ENCODE measurements around the gene STAC3.

The STAC3 gene

DNA sequence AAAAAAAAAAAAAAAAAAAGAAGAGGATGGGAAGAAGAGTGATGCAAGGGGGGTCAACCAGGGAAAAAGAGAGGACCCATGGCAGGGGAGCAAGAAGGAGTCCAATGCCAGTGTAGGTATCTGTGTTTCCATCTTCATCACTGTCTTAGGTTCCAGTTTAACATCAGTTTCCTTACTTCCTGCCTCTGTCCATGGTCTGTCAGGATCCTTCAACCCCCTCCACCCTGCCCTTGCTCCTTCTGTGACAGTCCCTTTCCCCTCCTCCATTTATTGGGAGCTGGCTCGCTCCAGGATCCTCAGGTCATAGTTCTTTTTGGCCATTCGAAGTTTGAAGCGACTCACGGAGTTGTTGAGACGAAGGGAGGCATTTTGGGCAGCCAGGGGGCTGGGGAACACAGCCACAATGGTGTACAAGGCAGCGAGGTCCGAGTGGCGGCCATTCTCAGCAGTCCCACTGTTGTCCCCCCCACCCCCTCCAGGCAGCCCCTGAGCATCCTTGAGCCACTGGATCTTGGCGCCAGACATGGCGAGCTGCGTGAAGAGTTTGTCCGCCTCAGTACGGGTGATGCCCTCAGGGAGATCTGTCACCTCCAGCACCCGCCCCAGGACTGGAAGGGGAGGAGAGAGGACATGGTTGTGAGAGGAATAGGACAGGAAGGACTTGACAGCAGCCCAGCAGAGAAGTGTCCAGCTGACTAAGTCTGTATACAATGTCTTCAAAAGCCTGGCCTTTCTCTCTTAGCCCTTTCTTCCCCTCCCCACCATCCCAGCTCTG is 3.7 kb upstream of the STAC3 start:
- DNase-seq, result no peak

GRCh38 chr12:57250541-57250940 is 446 bp downstream of the STAC3 start:
- no peak for DNase-seq

DNA sequence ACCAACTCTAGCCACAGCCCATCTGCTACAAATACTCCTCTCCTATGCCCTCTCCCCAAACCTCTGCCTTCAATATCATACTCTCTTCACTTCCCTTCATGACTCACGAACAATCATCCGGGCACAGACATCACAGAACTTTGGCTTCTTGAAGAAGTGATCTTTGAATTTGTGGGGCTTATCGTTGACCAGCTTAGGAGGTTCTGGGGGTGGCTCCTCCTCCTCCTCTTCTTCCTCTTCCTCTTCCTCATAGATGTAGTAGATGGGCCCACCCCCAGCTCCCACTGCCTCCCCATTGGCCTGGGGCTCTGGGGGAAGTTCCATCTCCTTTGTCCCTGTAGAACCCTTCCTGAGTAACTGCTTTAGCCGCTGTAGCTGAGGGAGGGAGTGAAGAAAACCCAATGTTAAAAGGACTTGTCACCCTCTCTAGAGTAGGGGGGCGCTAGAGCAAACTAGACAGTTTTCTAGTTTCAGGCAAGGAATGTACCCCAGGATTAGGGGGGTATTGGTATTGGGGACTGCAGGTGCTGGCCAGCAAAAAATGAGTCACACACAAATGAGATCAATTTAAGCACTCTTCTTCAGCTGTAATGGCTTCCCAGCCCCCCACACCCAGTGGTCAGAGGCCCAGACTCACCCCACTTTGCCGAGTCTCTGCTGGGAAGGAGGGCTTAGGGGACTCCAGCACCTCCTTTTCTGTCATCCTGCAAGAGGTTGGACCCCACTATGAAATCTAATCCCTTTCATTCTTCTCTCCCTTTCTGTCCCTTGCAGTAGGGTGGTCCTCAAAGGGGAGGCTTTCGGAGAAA is 1.8 kb downstream of the STAC3 start:
- DNase-seq, result no peak

DNA sequence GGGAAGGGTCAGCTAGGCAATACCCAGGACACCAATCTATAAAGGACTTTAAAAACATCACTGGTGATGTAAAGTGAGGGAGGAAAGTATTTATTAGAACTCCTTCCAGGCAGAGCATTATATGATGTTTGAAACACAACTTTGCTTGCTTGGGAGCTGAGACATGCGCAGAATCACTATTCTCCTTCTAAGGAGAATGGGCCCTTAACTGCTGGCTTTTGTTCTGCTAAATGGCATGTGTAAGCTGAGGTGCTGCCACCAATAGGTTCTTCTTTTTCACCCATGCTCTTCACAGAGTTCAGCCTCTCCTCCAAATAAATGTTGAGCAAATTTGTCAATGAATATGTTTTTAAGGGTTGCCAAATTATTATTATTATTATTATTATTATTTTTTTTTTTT is 3.9 kb downstream of the STAC3 start:
- DNase-seq, result no peak

- DNase-seq, result no peak
These were observed 6.7 kb downstream of the STAC3 start for GRCh38 chr12:57244312-57244696.

- peak; percentile 83 for DNase-seq
These were observed 7.3 kb downstream of the STAC3 start for GRCh38 chr12:57243521-57244311.

GRCh38 chr12:57242691-57243454 is 8.1 kb downstream of the STAC3 start:
- DNase-seq, result peak; percentile 87

DNA sequence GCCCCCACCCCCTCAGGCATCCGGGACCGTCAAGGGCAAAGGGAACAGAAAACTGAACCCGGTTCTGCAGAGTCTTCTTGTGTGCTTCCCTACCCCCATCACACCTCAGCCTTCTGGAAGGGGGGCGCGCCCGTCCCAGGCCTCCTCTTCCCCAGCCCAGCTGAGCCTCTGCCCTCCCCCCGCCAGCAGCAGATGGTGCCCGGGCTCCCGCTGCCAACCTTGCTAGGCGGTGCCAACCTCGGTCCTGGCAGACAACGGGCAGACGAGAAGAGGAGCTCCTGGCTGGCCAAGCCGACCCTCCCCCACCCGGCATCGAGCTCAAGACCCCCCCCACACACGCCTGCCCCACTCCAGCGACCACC is 8.7 kb downstream of the STAC3 start:
- no peak for DNase-seq

DNA sequence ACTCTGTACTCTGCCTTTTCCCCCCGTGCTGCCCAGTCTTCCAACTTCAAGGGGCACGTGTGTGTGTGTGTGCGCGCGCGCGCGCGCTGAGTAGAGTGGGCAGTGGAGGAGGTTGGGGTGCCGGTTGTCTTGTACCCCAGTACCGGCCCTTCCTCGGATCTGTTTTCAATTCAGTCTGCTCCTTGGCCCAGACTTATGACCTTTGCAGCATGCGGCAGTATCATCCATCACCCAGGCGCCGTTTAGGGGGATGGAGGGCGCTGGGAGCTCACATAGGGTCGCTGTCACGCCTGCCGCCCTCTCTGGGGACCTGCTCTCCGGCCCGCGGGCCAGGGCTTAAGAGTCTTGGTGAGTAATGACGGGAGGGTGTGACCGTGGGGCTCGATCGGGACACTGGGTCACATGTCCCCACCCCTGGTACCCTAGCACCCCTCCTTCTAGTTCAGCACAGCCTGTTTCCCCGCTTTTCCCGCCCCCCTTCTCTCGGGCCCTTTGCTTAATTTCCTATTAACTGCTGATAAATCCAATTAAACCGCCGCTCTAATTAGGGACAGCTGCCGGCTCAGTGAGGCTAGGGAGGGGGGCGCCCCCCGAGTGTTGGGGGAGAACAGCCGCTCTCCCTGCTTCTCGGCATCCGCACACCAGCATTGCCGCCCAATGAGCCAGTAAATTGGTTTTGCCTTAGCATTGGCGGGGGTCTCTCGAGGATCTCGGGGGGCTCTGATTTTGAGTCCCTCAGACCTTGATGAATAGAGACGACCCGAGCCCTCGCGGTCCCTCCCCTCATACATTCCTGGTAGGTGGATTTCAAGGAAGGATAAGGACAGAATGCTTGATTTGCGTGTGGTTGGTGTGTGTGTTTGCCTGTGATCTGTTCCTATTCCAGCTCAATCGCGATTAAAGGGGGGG is 9.3 kb downstream of the STAC3 start:
- DNase-seq, result peak; percentile 39

- peak; percentile 49 for DNase-seq
These were observed 10.0 kb downstream of the STAC3 start for GRCh38 chr12:57240926-57241401.

DNA sequence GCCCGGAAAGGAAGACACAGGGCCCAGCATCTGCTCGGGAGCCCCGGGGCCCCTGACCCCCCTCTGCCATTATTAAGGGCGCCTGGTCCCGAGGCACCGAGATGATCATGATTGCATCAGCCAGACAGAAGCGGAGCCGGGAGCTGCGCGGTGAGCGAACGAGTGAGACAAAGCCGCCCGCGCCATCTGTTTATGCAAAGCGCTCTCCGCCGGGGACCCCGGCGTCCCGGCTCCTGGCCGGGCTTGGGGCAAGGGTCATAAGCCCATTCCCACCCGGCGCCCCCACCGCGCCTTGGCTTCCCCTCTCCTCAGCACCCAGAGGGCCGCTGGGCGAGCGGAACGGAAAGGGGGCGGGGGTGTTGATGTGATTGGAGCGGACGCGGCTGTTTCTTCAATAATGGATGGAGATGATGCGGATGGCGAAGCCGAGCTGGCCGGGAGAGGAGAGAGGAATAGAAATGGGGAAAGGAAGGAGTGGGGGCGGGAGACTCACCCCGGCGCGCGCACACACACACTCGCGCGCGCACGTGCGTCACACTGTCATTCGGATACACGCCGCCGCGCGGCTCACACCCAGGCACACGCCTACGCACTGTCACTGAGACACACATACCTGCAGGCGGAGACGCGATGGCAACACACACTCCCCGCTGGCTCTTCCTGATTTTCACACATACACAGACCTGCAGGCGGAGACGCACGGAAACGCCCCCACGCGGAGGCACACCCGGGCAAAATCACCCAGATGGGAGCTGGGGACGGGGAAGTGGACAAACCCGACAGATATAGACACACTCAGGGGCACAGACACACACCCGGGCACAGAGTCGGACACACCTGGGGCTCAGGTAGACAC is 10.7 kb downstream of the STAC3 start:
- DNase-seq, result peak; percentile 78

- DNase-seq, result peak; percentile 28
These were observed 11.4 kb downstream of the STAC3 start for GRCh38 chr12:57239587-57240065.

GRCh38 chr12:57238854-57239554 is 12.0 kb downstream of the STAC3 start:
- DNase-seq, result peak; percentile 95

GRCh38 chr12:57237932-57238853 is 12.8 kb downstream of the STAC3 start:
- DNase-seq, result peak; percentile 57

- DNase-seq, result no peak
These were observed 13.4 kb downstream of the STAC3 start for GRCh38 chr12:57237596-57237931.

DNA sequence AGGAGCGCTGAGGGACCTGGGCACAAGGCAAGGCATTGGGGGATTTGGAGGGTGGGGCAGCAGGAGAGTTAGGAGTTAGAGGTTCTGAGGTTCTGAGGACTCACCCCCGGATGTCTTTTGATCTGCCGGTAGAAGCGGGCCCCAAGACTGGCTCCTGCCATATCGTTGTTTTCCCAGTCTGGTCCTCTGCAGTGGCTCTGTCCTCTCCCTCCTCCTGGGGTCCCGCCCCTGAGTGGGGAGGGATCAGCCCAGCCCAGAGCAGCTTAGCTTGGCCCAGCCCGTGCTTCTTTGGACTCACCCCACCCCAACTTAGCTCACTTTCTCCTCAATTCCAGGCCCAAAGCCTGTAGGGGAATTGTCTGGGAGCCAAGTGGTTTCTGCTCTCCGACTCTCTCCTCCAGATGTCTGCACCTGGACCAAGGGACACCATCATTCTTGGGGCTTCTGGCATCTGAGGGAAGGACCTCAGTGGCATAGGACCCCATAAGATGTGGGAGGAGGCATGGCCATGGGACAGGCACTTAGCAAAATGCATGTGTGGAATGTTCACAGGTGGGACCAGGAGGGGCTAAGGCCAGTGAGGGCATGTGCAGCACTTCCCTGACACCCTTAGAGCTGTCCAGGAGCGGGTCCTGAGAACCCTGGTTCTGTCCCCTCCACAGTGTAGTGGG is 13.9 kb downstream of the STAC3 start:
- DNase-seq, result no peak

DNA sequence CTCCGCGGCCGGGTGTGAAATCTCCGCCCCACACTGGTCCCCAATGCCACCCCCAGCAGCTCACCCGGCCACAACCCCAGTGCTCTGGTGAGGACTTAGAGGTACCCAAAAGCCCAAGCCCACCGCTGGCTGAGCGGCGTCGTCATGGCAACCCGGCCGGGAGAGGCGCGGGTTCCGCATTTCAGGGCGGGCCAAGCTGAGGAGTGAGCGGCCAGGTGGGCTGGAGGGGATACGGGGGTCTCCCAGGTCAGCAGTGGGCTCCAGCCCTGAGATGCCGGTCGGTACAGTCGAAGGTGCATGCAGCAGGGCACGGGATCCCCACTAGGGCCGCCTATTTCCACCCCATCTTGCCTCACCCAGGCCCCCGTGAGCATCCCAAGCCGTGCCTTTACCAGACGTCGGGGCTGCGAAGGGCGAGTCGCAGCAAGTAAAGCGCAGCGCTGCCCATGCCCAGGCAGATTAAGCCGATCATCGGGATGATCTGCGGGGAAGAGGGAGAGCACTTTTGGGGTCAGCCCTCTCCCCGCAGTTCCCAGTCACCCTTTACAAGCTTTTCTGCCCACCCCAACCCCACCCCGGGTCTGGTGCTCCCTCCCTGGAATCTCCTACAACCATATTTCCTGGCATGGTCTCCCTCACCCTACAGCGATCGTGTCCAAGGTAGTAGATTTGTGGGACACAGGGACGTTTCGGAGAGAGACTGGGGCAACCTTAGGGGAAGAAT is 14.6 kb downstream of the STAC3 start:
- no peak for DNase-seq

Data from right kidney (tissue), 1 donor.